GM23248 (cell line): ENCODE measurements around the gene CYTH4.

Source experiments
- EZH2 ChIP-seq: fragments of 200-600 bp; sonication (generic); IDR thresholded peaks from 2 replicates; pipeline ENCODE4 v1.6.1; 2018; ENCODE audit warnings: antibody characterized with exemption, mild to moderate bottlenecking; ENCODE audit not compliant: insufficient read depth, poor library complexity, severe bottlenecking
- EZH2phosphoT487 ChIP-seq: fragments of 200-600 bp; sonication (generic); IDR thresholded peaks from 2 replicates; pipeline ENCODE4 v1.6.1; 2018; ENCODE audit warnings: antibody characterized with exemption, moderate library complexity, mild to moderate bottlenecking, low read depth; ENCODE audit not compliant: insufficient read depth

GRCh38 chr22:37281646-37282384 lies 493 bp upstream of the CYTH4 start:
- TF ChIP-seq EZH2 = no peak
- no peak for TF ChIP-seq EZH2phosphoT487
